Stimulated activated CD4-positive, alpha-beta T cell treated with anti-CD3 and anti-CD28 coated beads, TNF-alpha, amount 100 ng/mL, for 48 hours (primary cell): ENCODE data around the gene SLC5A12.
"Not testable (repeated sequence)": the region's sequence is repeated elsewhere in the genome, so short reads cannot be mapped to it uniquely, and the experiment has no call there.

Source experiments
- DNase-seq, 3 donors: peaks; one replicate each; pipeline ENCODE4 v3.0.0-alpha.2; 2020; ENCODE audit warnings: low read depth in 3 of 3

SLC5A12 gene

GRCh38 chr11:26662916-26663315 is 58.9 kb downstream of the SLC5A12 start:
- no peak for DNase-seq

GRCh38 chr11:26655287-26655686 is 66.6 kb downstream of the SLC5A12 start:
- no peak for DNase-seq

GRCh38 chr11:26651916-26652315 is 69.9 kb downstream of the SLC5A12 start:
- DNase-seq, result no peak

- DNase-seq, result peak in 2 of 3 donors; percentile 1 to 2
Measured at GRCh38 chr11:26649884-26650283, 72.0 kb downstream of the SLC5A12 start.

- DNase-seq, result not testable (repeated sequence)
Measured at GRCh38 chr11:26643314-26643713, 78.5 kb downstream of the SLC5A12 start.

- no peak for DNase-seq
Measured at GRCh38 chr11:26632691-26633159, 89.1 kb downstream of the SLC5A12 start.

GRCh38 chr11:26626346-26626745 is 95.5 kb downstream of the SLC5A12 start:
- no peak for DNase-seq

GRCh38 chr11:26623076-26623659 is 98.7 kb downstream of the SLC5A12 start:
- DNase-seq, result no peak

GRCh38 chr11:26622181-26622580 is 99.7 kb downstream of the SLC5A12 start:
- no peak for DNase-seq

- no peak for DNase-seq
Measured at GRCh38 chr11:26621132-26621531, 100.7 kb downstream of the SLC5A12 start.

GRCh38 chr11:26620282-26621045 is 101.4 kb downstream of the SLC5A12 start:
- no peak for DNase-seq

GRCh38 chr11:26618441-26618840 is 103.4 kb downstream of the SLC5A12 start:
- DNase-seq, result no peak
